GM19324 (cell line): ENCODE measurements around the gene GJA5.

ENCODE experiments used
- ATAC-seq: cut with Tn5 transposase; IDR thresholded peaks from one replicate; pipeline ENCODE4 v1.9.1; 2021; ENCODE audit warnings: mild to moderate bottlenecking, moderate library complexity; ENCODE audit not compliant: unreplicated experiment, low FRiP score

The GJA5 gene

GRCh38 chr1:147768101-147768500 lies 7.7 kb upstream of the GJA5 start:
- no peak for ATAC-seq

GRCh38 chr1:147762233-147763024 lies 2.0 kb upstream of the GJA5 start:
- no peak for ATAC-seq

- ATAC-seq = no peak
These were observed 1.9 kb downstream of the GJA5 start for GRCh38 chr1:147758379-147759100.

GRCh38 chr1:147757015-147757990 lies 3.1 kb downstream of the GJA5 start:
- ATAC-seq = no peak

- no peak for ATAC-seq
These were observed 4.1 kb downstream of the GJA5 start for GRCh38 chr1:147756341-147756740.

- no peak for ATAC-seq
These were observed 5.7 kb downstream of the GJA5 start for GRCh38 chr1:147754661-147755060.

GRCh38 chr1:147753081-147753480 lies 7.3 kb downstream of the GJA5 start:
- no peak for ATAC-seq

- ATAC-seq = no peak
These were observed 7.9 kb downstream of the GJA5 start for GRCh38 chr1:147752511-147752910.

- no peak for ATAC-seq
These were observed 9.1 kb downstream of the GJA5 start for GRCh38 chr1:147751346-147751745.

- no peak for ATAC-seq
These were observed 9.7 kb downstream of the GJA5 start for GRCh38 chr1:147750618-147751217.

- no peak for ATAC-seq
These were observed 10.6 kb downstream of the GJA5 start for GRCh38 chr1:147749792-147750191.

GRCh38 chr1:147748676-147749350 lies 11.6 kb downstream of the GJA5 start:
- ATAC-seq = no peak

GRCh38 chr1:147747966-147748365 lies 12.4 kb downstream of the GJA5 start:
- ATAC-seq = no peak

GRCh38 chr1:147745271-147745670 lies 15.1 kb downstream of the GJA5 start:
- ATAC-seq = no peak

GRCh38 chr1:147741065-147741464 lies 19.3 kb downstream of the GJA5 start:
- ATAC-seq = no peak

GRCh38 chr1:147740391-147740790 lies 20.0 kb downstream of the GJA5 start:
- ATAC-seq = no peak

GRCh38 chr1:147738739-147739476 lies 21.5 kb downstream of the GJA5 start:
- ATAC-seq = no peak

- no peak for ATAC-seq
These were observed 22.3 kb downstream of the GJA5 start for GRCh38 chr1:147738129-147738528.

GRCh38 chr1:147736883-147737282 lies 23.5 kb downstream of the GJA5 start:
- no peak for ATAC-seq
